Measurements from ENCODE around the gene BRD4.

The BRD4 gene

GRCh38 chr19:15234431-15235130, 97.8 kb downstream of the BRD4 start:
- no peak for DNase-seq (ENCODE audit: low read depth in 4 of 4, low spot score in 1 of 4)

DNA sequence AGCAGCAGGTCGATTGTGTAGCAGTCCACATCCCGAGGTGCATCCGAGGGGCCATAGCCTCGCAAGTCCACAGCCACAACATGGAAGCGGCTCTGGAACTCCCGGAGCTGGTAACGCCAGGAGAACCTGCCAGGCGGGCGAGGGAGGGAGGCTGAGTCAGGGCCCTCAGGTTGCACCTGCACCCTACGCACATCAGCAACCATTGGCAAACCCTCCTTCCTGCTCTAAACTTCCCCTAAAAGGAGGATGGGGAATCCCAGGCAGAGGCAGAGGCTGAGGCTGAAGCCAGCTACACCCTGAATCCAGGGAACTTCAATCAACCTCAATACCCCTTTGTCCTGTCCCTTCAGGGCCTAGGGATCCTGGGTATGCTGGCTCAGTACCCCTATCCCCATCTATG, 101.1 kb downstream of the BRD4 start:
- DNase-seq (ENCODE audit: low read depth in 4 of 4, low spot score in 1 of 4): no peak

GRCh38 chr19:15227261-15227660, 105.1 kb downstream of the BRD4 start:
- no peak for DNase-seq (ENCODE audit: low read depth in 4 of 4, low spot score in 1 of 4)

GRCh38 chr19:15225760-15226159, 106.6 kb downstream of the BRD4 start:
- no peak for DNase-seq (ENCODE audit: low read depth in 4 of 4, low spot score in 1 of 4)

DNA sequence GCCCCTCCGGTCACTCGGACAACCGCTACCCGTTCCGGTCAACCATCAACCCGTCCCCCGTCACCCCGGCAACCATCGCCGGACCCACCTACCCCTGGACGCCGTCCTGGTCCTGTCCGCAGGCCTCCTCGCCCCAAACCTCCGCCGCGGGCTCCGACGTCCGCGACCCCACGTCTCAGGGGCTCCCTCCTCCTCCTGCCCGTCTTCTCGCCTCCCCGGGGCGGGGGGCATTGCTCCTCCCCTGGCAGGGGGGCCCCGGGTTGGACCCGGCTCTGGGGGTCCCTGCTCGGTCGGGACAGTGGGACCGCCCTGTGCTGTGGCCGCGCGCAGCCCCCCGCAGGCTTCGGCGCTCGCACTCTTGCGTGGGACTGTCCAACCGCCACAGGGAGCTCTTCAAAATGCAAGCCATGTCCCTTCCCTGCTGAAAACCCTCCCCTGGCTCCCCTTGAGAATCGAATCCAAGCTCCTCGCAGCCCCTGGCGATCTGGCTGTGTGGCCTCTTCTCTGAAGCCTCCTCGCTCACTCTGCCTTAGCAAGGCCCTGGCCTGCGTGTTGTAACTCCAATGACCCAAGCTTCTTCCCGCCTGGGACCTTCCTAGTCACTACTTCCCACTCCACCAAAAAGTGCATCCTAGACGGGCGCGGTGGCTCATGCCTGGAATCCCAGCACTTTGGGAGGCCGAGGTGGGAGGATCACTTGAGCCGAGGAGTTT, 108.5 kb downstream of the BRD4 start:
- no peak for DNase-seq (ENCODE audit: low read depth in 4 of 4, low spot score in 1 of 4)

DNA sequence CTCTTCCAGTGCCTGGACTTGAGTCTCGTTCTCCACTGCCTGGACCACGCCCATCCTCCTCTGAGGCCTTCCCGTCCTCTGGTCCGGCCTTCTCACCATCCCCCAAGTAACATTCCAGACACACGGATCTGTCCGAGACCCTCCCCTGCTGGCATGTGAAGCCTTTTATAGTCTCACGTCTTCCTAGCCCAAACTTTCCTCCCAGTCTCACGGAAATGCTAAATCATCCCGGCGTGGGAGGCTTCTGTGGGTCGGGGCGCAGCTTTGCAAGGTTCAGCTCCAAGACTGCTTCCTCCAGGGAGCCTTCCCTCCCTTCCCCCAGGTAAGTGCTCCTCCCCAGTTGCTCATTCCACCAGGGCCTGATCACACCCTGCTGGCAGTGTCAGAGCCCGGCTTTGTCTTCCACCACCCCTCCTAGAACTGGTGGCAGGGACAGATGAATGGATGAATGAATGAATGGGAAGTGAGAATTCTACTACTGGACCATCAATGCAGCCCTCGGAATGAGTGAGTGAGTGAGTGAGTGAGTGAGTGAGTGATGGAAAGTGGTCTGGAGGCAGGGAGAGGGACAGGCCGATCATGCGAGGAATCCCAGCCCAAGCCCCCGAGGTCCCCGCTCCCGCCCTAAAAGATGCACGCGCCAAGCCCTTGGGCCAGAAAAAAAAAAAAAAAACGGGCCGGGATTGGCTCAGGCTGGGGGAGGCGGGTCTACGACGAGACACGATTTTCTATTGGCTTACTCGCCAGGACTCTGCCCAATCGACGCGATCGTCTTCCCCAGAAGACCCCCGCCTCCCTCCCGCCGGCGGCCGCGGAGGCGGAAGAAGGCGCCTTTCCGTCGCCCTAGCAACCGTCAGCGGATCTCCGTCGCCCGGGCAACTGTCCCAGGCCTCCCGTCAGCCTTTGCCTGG, 109.3 kb downstream of the BRD4 start:
- peak; percentile 30 to 76 (median 50) for DNase-seq (ENCODE audit: low read depth in 4 of 4, low spot score in 1 of 4)

- DNase-seq (ENCODE audit: low read depth in 4 of 4, low spot score in 1 of 4): no peak
Measured at GRCh38 chr19:15220833-15221232, 111.5 kb downstream of the BRD4 start.

- DNase-seq (ENCODE audit: low read depth in 4 of 4, low spot score in 1 of 4): no peak
Measured at GRCh38 chr19:15218501-15218900, 113.8 kb downstream of the BRD4 start.

DNA sequence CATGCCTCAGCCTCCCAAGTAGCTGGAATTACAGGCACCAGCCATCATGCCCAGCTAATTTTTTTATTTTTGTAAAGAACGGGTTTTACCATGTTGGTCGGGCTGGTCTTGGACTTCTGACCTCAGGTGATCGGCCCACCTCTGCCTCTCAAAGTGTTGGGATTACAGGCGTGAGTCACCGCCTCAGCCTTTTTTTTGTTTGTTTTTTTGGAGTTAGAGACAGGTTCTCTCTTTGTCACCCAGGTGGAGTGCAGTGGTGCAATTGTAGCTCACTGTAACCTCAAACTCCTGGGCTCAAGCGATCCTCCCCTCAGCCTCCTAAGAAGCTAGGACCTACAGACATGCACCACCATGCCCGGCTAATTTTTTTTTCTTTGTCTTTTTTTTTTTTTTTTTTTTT, 116.0 kb downstream of the BRD4 start:
- no peak for DNase-seq (ENCODE audit: low read depth in 4 of 4, low spot score in 1 of 4)

GRCh38 chr19:15213715-15214381, 118.5 kb downstream of the BRD4 start:
- DNase-seq (ENCODE audit: low read depth in 4 of 4, low spot score in 1 of 4): no peak

DNA sequence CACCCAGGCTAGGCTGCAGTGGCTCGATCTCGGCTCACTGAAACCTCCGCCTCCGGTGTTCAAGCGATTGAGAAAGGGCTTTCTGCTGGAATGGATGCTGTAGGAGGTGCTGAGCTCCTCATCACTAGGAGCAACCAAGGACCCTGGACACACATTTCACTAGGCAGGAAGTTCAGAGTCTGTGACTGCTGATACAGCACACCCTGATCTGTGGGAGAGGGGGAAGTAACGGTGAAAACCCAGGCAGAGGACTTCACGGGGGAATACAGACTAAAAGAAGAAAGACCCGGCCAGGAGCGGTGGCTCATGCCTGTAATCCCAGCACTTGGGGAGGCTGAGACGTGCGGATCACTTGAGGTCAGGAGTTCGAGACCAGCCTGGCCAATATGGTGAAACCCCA, 119.6 kb downstream of the BRD4 start:
- DNase-seq (ENCODE audit: low read depth in 4 of 4, low spot score in 1 of 4): no peak

- DNase-seq (ENCODE audit: low read depth in 4 of 4, low spot score in 1 of 4): no peak
Measured at GRCh38 chr19:15210323-15210781, 122.0 kb downstream of the BRD4 start.

DNA sequence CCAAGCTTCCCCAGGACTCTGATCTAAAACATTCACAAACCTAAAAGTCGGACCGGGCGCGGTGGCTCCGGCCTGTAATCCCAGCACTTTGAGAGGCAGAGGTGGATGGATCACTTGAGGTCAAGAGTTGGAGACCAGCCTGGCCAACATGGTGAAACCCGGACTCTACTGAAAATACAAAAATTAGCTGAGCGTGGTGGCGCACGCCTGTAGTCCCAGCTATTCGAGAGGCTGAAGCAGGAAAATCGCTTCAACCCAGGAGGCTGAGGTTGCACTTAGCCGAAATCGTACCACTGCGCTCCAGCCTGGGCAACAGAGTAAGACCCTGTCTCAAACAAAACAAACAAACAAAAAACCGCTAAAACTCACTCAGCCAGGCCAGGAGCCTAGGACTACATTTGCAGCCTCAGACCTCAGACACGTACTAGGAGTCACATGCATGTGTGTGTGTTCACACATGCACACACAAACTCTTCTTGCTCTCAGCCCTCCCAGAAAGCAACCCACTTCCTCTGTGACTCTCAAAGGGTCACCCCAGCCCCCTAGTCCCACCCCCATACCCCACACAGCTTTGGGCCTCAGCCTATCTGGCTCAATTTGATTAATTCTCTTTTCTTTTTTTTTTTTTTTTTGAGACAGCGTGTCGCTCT, 130.8 kb downstream of the BRD4 start:
- no peak for DNase-seq (ENCODE audit: low read depth in 4 of 4, low spot score in 1 of 4)

DNA sequence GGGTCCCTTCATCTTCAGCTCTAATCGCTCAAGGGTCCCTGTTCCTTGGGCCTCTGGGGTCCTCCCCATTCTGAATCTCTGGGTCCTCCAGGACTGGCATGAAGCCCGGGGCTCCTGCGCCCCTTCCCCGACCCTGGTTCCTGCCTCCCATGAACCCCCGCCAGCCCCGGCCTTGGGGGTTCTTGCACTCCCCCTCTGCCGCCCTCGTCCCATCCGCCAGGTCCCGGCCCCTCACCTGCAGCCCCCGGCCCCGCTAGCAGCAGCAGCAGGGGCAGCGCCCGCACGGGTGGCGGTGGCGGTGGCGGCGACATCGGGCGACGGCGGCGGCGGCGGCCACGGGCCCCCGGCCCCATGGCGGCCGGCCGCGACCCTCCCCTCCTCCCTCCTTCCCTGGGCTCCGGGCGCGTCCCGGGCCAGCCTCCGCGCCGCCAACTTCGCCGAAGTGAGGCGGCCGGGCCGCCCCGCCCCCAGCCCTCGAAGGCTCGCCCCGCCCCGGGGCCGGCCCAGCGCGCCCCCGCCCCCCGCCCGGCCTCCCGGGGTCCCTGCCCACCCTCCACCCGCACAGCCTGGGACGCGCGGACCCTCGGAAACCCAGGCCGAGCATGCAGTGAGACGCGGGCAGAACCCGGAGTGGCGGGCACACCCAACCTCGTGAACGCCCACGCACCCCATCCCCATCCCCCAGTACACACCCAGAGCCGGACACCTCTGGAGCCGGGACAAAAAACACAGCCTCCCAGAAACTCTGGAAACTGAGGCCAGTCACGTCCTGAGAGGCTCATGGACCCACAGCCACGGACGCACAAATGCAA, 131.6 kb downstream of the BRD4 start, which contains the start of gene NOTCH3:
NOTCH3 (minus strand) TSS at position 443 of the 812 bp plus-strand sequence; CDS start at position 353, 90 bp downstream.
- no peak for DNase-seq (ENCODE audit: low read depth in 4 of 4, low spot score in 1 of 4)

DNA sequence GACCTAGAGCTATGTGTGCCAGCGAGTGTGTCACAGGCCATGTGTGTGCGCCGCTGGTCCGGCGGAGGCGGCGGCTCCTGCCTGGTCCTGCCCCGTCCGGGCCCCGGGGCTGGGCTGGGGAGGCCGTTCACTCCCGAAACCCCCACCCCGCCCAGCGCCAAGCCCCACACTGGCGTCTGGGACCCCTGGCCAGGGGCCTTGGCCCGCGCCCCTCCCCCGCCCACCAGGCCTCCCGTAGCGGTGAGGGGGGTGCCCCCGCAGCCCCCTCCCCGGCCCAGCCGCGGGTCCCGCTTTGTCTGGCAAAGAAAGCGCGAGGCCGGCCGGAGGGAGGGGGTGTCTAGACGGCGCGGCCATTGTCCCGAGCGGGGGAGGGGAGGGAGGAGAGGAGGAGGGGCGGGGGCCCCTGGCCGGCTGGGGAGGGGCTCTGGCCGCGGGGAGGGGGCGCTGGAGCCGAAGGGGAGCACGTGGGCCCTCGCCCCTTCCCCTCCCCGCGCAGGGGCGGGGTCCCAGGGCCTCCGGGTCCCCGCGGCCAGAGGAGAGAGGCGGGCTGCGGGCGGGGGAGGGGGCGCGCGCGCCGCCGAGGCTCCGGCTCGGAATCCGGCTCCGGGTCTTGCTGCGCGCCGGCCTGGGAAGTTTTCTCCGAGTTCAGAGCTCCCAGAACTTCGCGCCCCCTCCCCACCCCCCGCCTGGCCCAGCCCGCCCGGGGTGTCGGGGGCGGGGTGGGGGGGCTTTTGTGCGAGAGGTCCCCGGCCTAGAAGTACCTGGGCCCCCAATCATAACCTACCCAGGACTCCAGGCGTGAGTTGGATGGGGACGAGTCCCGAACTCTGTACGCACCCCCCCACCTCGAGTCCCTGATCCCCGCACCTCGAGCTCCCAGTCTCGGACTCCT, 132.4 kb downstream of the BRD4 start:
- DNase-seq (ENCODE audit: low read depth in 4 of 4, low spot score in 1 of 4): no peak

DNA sequence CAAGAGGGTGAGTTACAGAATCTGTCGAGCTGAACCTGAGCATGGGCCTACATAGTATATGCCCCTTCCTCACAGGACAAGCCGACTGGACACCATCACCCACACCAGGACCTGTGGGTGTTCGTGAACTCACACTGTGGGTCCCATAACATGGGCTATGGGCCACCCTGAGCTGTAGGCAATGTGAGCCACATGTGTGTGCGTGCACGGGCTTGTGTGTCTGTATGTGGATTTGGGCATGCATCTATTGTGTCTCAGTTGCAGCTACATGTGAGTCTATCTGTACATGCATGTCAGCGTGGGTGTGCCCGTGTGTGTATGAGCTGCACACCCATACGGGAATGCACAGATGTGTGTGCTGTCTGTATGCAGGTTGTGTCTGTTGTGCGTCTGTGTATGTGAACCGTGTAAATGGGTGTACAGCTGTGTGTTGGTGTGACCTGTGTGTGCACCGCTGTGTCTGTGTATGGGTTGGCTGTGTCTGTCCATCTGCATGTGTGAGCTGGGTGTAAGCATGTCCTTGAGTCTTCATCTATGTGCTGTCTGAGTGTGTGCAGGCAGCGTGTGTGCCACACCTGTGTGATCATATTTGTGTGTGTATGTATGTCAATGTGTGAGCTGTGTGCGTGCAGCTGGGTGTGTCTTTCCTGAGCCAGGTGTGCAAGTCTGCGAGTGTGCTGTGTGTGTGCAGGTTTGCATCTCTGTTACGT, 133.2 kb downstream of the BRD4 start:
- no peak for DNase-seq (ENCODE audit: low read depth in 4 of 4, low spot score in 1 of 4)

DNA sequence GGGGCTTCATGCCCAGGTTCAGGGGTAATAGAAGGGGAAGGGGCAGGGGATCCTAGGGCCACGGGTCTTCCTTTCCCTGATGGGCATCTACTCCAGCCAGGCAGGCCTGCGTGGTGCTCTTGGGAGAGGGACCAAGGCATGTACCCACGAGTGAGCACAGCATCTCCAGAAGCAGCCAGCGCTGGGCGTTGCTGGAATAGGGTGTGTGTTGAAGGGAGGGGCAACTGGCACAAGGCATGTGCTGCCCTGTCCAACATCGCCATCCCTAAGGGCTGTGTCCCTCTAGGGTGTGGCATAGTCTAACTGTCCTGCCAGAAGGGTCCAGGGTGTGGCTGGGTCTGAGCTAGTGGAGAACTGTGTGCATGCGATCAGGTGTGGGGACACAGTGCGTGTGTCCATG, 134.4 kb downstream of the BRD4 start:
- DNase-seq (ENCODE audit: low read depth in 4 of 4, low spot score in 1 of 4): no peak

Data from stimulated activated CD4-positive, alpha-beta T cell treated with anti-CD3 and anti-CD28 coated beads, Interleukin-1b, Interleukin-23, amount 100 ng/mL, for 24 hours (primary cell).